ENCODE measurements around the gene GDF9.

The GDF9 gene

DNA sequence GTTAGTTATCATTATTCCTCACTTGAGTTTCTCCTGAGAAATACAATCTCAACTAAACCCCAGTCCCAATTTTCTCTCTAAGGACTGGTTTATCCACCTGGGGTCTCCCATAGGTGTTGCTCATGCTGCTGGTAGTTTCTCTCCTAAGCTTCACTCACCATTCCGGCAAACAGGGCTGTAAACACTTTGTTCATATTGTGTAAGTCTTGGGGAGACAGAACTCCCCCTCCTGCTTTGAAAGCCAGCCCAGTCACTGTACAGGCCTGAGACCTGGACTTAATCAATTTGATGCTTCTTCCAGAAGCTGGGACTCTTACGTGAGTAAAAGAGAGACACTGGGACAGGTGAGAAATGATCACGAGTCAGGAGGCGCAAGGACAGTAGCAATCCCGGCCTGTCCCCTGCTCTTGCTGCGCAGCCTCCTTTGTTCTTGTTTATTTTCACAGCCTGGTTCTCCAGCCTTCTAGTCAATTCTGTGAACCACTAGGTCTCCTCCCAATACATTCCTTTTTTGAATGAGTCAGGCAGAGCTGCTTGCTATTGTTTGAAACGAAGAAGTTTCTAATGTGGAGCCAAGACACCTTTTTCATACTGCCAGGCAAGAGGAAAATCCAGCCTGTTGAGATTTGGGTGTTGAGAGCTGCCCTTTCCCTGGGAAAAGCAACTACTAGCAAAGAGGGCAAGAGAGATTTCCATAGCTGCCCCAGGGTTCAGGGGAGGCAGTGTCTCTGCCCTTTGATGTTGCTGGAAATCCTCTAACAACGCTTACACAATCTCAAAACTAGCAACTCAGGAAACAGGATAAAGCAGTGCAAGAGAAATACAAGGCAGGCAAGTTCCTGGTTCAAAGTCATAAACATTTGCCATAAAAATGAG lies 26.6 kb downstream of the GDF9 start:
- in situ Hi-C loops (cut with HindIII; ENCODE audit: low sequenced_read_pairs) = no loop called here

DNA sequence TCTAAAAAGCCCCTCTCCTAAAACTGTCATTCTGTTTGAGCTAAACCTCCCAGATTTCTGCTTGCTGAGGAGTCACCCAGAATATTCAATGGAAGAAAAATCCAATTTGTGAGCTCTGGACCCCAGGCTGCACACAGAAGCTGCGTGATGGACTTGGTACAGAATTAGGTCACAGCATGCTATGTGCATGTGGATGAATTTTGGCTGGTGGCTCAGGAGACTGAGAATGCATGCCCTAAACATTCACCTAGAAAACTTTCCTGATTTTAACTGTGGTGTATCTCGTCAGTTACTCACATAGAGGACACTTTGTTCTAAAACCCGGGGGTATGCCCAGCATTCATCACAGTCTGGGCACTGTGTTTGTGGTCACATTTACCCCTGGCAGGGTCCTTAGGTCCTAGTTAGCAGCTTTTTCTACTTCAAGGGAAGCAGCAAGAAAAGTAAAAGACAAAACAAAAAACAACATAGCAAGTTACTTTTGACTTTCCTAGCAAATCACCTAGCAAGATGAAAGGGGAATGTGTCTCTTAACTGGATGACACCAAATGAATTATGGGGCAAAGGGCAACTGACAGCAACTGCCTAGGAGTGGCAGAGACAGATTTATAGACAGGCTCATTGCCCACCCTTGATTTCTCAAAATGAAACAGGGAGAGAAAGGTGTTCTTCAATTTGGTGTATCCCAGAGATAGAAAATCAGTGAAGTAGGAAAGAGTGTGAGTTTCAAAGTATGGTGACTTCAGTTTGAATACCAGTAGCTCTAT lies 27.6 kb downstream of the GDF9 start:
- in situ Hi-C loops (cut with HindIII; ENCODE audit: low sequenced_read_pairs) = no loop called here

DNA sequence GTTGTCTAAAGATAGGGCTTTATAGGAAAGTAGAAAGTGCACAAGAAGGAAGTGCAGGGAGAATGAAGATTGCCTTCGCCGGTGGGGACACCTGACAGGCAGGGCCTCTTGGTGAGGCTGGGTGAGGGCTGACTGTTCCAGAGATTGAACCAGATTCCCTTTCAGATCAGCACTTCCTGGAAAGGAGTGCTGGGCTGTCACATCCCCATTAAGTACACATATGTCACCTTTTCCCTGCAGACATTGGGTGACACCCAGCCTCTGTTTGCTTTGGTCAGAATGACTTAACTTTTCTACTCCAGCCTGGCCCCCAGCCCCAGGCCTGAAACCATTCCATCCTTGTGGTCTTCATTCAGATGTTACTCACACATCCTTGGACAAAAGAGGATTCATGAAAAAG lies 28.4 kb downstream of the GDF9 start:
- in situ Hi-C loops (cut with HindIII; ENCODE audit: low sequenced_read_pairs) = no loop called here

DNA sequence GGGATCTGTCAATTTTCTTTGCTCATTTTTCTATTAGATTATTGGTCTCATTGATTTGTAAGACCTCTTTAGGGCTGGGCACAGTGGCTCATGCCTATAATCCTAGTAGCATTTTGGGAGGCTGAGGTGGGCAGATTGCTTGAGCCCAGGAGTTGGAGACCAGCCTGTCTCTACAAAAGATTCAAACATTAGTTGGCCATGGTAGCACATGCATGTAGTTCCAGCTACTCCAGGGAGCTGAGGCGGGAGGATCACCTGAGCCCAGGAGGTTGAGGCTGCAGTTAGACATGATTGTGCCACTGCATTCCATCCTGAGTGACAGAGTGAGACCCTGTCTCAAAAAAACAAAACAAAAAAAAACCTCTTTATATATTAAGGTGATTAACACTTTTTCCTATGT lies 29.4 kb downstream of the GDF9 start:
- in situ Hi-C loops (cut with HindIII; ENCODE audit: low sequenced_read_pairs) = no loop called here

DNA sequence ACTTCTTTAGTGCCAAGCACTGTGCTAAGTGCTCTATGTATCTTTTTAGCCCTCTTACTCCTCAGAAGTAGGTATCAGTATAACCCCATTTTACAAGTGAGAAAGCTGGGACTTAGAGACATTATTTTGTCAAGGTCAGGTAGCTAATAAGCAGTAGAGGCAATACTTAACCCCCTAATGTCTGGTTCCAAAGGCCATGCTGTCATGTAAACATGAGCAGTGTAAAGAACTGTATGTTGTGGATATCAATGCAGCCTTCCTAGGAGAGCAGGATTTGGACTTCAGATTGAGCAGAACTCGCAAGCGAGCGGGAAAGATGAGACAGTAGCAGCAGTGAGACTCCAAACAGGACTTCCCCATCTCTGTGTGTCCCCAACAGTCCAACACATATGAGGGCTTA lies 32.2 kb downstream of the GDF9 start:
- in situ Hi-C loops (cut with HindIII; ENCODE audit: low sequenced_read_pairs) = no loop called here

DNA sequence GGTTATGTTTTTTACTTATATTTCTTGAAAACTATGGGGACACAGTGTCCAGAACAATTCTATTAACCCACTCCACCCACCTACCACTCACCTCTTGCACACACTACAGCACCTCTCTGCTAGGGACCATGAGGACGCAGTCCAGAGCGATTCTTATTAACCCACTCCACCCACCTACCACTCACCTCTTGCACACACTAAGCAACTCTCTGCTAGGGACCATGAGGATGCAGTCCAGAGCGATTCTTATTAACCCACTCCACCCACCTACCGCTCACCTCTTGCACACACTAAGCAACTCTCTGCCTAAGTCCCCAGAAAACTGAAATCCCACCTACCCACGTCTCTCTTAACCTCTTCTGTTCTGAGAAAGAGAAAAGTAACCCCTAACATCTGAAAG lies 33.7 kb downstream of the GDF9 start:
- in situ Hi-C loops (cut with HindIII; ENCODE audit: low sequenced_read_pairs) = no loop called here

DNA sequence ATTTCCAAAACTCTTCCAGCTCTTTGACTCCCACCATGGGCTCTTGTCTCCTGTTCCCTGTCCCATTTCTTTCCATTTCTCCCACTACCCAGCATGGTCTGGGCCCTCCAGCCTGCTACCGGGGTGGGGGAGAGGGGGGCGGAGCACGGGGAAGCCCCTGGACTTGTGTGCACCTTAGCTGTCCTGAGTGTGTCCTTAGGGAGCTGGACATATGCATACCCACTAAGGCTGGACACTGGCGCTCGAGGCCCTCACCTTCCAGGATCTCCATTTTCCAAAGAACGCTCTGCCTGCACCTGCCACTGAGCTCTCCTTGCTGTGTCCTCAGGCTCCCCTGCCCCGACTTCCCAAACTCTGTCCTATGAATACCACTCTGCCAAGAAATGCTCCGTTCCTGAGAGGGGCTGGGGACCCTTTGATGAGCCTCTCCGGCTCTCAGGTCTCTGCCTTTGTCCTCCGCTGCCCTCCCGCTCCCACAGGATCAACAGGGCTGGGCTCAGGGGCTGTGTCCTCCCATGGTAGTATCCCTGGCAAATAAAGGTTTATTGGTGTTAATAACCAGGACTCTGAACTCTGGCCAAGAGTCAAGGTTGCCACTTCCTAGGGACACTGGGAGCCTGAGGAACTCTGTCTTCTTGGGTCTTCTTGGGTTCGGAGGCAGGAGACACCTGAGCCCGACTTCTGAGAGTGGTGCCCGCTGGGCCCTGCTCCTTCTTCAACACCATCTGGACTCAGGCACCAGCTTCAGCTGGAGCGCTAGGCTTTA lies 35.0 kb downstream of the GDF9 start:
- in situ Hi-C loops (cut with HindIII; ENCODE audit: low sequenced_read_pairs) = no loop called here

DNA sequence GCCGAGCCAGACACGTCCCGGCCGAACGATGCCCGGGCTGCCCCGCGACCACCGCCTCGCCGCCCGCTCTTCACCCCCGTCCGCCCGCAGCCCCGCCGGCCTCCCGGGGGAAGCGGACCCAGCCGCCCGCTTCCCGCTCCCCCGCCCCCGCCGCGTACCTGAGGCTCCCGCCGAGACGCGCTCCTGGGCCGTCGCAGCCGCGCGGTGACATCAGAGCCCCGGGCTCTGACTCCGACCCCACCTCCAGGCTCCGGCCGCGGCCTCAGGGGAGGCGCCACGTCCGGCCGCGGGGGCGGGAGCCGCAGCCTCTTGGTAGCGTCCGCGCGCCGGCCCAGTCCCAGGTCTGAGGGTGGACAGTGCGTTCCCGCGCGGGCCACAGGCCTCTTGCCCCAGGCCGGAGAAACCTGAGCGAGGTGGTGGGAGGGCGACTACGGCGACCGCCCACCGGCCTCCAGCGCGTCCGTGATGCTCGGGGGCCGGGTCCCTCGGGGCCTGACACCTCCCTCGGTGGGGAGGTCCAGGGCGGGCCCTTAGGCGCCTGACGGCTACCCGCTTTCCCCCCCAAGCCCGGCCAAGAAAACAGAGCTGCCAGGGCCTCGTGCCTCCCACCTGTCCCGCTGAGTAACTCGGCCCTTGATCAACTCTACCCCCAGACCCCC lies 35.7 kb downstream of the GDF9 start, which contains the start of gene SHROOM1:
Gene SHROOM1 (minus strand): TSS at position 212 of the 659 bp plus-strand sequence. CDS start 4,507 bp downstream, outside the sequence.
- in situ Hi-C loops (cut with HindIII; ENCODE audit: low sequenced_read_pairs) = no loop called here

DNA sequence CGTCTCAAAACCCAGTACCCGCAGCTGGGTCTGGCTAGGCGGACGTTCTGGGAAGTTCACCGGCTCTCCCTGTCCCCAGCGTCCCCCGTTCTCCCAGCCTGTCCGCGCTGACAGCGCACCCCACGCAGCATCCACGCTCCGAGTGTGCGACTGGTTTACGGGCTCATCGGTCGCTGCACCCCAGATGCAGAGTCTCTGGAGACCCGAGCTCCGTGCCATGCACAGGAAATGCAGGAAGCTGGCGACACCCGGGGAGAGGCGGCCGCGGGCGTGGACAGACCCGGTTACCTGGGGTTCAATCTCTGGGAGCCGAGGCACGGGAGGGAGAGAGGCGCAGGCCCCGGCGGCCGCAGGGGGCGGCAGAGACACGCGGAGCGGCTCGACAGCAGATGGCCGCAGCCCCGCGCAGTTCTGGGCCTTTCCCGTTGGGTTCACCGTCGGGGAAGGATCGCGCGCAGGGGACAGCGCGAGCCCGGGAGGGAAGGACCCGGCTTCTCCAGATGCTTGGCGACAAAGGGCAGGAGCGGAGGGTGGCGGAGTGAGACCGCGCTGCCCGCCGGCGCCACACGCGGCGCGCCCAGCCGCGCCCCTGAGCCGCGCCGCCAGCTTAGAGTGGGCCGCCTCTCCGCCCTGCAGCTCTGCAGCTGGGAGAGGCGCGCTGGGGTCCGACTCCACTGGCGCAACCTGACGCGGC lies 36.4 kb downstream of the GDF9 start:
- in situ Hi-C loops (cut with HindIII; ENCODE audit: low sequenced_read_pairs) = no loop called here

DNA sequence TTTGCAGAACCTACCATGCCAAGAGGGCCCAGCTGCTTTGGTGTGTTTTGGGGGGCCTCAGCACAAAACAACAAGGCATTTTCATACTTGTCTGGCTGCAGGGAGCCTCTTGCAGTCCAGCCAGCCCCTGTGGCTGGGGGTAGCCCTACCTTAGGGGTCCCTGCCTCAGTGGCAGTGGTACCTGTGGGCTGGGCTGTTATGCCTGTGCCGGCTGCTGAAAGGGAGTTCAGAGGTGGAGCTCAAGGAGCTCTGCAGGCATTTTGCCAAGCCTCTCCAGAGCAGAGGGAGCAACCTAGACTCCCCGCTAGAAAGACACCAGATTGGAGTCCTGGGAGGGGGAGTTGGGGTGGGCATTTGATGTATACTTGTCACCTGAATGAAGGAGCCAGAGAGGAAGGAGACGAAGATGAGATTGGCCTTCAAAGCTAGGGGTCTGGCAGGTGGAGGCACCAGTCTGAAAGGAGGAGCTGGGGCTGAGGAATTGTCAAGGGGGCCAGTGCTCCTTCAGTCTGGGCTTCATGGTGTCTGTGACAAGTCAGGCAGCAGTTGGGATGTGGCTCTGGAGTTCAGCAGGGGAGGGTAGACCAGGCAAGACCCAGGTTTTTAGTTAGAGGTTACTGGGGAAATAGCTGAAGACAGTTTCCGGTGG lies 37.3 kb downstream of the GDF9 start:
- in situ Hi-C loops (cut with HindIII; ENCODE audit: low sequenced_read_pairs) = no loop called here

DNA sequence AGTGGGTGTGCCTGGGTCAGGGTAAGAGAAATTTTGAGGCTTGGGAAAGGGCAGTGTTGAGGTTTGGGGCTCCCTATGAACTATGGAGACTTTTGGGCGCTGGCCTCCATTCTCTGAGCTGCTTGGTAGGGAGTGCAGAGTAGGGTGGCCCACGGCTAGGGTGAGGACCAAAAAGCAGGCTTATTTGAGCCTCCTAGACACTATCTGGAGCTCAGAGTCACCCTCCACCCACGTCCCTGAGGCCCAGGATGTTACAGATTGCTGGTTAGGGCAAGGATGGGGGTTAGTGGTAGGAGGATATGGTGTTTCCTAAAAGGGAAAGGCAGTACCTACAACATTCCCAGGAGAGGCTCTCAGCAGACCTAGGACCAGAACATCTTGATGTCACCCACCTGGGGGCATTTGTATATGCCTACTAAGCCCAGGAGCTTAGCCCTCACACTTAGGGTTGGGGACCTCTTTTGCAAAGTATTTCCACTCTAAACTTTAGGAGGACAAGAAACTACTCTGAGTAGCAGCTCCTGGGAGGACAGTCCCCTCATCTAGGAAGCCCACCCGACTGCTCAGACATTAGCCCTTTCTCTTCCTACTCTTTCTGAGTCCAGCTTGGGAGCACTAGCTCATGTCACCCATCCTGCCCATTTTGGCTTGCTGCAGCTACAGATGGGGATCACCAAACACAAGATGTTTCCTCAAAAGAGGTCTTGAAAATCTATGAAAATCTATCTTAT lies 38.2 kb downstream of the GDF9 start:
- in situ Hi-C loops (cut with HindIII; ENCODE audit: low sequenced_read_pairs) = no loop called here

DNA sequence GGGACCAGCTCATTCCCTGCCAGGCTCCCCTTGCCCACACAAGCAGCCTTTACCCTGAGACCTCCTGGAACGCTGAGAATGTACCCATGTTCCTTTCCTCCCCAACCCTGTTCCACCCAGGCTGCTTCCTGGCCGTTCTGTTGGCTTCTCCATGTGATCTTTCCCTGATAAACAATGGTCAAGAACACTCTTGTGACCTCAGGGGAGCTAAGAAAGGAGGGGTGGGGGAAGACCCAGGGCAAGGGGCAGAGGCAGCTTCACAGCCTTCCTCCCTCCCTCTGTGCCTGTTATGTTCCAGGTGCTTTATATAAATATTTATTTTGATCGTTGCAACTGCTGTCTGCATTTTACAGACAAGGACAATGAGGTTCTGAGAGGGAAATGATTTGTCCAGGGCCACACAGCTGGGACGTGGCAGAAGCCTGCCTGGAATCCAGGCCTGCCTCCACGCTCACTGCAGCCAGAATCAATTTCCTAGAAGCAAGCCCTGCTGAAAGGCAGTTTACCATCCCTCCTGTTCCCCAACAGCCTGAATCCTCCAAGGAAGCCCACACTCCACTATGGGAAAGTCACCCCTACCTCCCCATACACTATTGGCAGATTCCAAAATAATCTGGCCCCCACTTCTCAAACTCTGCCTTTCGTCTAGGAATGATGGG lies 39.7 kb downstream of the GDF9 start:
- in situ Hi-C loops (cut with HindIII; ENCODE audit: low sequenced_read_pairs) = no loop called here

DNA sequence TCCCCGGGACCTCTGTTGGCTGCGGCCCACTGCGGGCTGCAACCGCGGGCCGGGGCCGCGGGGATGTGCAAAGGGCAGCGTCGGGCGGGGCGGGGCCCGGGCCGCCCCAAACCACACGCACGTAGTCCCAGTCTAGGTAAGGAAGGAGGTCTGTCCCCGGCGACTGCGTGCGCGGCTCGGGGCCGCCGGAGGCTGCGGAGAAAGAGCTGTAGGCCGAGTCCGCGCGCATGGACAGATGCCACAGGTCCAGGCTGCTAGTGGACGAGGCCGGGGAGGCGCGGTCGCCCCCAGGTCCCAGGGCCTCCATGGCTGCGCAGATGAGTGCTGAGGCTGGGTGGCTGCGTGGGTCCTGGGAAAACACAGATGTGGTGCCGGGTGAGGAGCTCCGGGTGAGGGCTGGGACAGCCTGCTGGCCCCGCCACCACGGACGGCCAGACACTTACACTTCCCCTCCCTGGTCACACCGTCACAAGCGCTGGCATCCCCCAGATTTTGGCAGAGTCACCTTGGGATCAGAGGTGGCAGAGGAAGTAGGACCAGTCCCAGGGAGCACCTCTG lies 40.4 kb downstream of the GDF9 start:
- in situ Hi-C loops (cut with HindIII; ENCODE audit: low sequenced_read_pairs) = no loop called here

DNA sequence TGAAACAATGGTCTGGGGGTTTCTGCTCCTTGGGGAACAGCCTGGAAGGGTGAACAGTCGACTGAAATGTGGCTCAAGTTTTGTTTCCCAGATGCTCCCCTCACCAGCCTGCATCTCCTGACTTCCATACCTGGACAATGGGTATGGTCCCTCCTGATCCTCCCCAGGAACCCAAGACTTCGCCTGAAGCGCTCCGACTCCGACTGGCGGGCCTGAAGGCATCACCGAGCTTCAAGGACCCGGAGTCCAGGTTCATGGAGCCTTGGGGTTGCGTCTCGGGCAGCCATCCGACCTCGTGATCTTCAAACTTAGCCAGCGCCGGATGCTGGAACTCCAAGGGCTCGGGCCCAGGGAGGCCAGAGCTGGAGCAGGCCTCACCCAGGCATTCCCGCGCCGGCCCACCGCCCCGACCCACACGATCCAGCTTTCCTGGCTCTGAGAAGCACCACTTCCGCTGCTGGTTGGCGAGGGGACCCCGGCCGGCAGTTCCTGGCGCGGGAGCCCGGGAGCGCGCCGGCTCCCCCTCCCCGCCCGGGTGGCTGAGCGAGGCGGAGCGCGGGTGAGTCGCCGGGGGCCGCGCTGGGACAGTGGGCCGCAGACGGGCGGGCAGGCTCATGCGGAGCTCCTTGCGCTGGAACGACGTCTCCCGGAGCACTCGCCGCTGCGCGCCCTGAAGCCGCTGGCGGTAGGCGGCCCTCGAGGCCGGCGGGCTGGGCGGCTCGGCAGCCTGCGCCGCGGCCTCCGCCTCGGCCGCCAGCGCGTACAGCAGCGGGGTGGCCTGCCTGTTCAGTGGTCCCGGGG lies 41.0 kb downstream of the GDF9 start:
- in situ Hi-C loops (cut with HindIII; ENCODE audit: low sequenced_read_pairs) = no loop called here

DNA sequence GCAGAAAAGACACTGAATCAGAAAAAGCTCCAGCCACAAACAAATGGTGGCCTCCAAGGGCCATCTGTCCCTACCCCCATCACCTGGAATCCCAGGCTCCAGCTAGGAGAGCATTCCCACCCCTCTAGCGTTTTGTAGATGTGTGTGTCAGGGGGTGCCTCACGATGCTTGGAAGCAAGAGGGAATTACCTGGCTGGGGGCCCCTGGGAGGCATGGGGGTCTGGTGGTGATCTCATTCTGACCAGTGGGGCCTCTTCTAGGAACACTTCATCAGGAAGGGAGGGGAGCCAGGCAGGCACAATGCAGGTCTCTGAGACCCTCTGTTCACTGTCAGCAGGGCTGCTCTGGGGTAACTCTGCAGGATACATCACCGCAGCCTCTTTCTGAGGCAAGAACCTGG lies 41.8 kb downstream of the GDF9 start:
- in situ Hi-C loops (cut with HindIII; ENCODE audit: low sequenced_read_pairs) = loop anchor here (5.0 kb wide), 1 partner anchor 43 kb away; the partner anchor contains the start of genes GDF9 and UQCRQ

DNA sequence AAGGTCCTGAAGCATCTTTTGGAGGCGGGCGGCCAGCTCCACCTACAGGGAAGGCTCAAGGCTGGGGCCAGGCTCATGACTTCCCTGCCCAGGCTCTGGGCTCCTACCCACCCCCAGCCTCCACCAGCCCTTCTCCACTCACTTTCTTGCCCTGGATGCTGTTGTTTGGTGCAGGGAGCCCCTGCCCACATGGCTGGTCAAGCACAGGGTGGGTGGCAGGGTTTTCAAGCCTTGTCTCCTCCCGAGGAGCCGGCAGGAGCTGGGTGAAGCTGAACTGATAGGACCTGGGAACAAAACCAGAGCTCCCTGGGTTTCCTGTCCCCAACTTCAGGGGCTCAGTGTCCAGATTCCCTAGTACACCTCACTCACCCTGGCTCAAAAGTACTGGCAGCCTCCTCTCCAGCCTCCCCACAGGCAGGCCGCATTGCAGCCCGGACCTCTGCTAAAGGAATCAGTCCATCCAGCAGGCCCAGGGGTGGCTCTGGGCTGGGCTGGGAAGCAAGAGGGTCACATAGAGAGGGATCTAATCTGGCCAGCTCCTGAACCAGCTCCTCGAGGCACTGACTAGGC lies 42.7 kb downstream of the GDF9 start:
- in situ Hi-C loops (cut with HindIII; ENCODE audit: low sequenced_read_pairs) = loop anchor here (5.0 kb wide), 1 partner anchor 44 kb away; the partner anchor contains the start of genes GDF9 and UQCRQ
